GM18909 (cell line): ENCODE data around the gene PPP3CB.
"Not testable (repeated sequence)": the region's sequence is repeated elsewhere in the genome, so short reads cannot be mapped to it uniquely, and the experiment has no call there.

Experiments
- ATAC-seq: cut with Tn5 transposase; IDR thresholded peaks from one replicate; pipeline ENCODE4 v1.9.1; 2021; ENCODE audit warnings: mild to moderate bottlenecking; ENCODE audit not compliant: unreplicated experiment, poor library complexity

PPP3CB gene

GRCh38 chr10:73423309-73423708, 72.5 kb downstream of the PPP3CB start:
- ATAC-seq, result no peak

GRCh38 chr10:73416571-73416970, 79.3 kb downstream of the PPP3CB start:
- no peak for ATAC-seq

GRCh38 chr10:73414230-73414945, 81.4 kb downstream of the PPP3CB start:
- peak; percentile 39 for ATAC-seq

GRCh38 chr10:73413528-73414229, 82.1 kb downstream of the PPP3CB start, which contains the start of gene ANXA7:
Gene ANXA7, minus strand, starts transcription at chr10:73414058. Its CDS starts 13,202 bp downstream, at chr10:73400856.
- peak; percentile 87 for ATAC-seq

GRCh38 chr10:73413108-73413527, 82.7 kb downstream of the PPP3CB start:
- ATAC-seq, result peak; percentile 39

- no peak for ATAC-seq
Measured at GRCh38 chr10:73410897-73411296, 84.9 kb downstream of the PPP3CB start.

GRCh38 chr10:73408978-73409521, 86.8 kb downstream of the PPP3CB start:
- no peak for ATAC-seq

GRCh38 chr10:73408061-73408460, 87.8 kb downstream of the PPP3CB start:
- no peak for ATAC-seq

- ATAC-seq, result no peak
Measured at GRCh38 chr10:73407495-73407894, 88.3 kb downstream of the PPP3CB start.

GRCh38 chr10:73406846-73407245, 89.0 kb downstream of the PPP3CB start:
- ATAC-seq, result no peak

GRCh38 chr10:73405556-73405955, 90.3 kb downstream of the PPP3CB start:
- ATAC-seq, result no peak

GRCh38 chr10:73404690-73405089, 91.1 kb downstream of the PPP3CB start:
- ATAC-seq, result no peak

- ATAC-seq, result no peak
Measured at GRCh38 chr10:73401636-73402035, 94.2 kb downstream of the PPP3CB start.

- ATAC-seq, result no peak
Measured at GRCh38 chr10:73399063-73399462, 96.8 kb downstream of the PPP3CB start.

GRCh38 chr10:73398024-73398423, 97.8 kb downstream of the PPP3CB start:
- ATAC-seq, result no peak

GRCh38 chr10:73394325-73394724, 101.5 kb downstream of the PPP3CB start:
- not testable (repeated sequence) for ATAC-seq

GRCh38 chr10:73388228-73388627, 107.6 kb downstream of the PPP3CB start:
- ATAC-seq, result no peak

GRCh38 chr10:73386583-73386982, 109.2 kb downstream of the PPP3CB start:
- no peak for ATAC-seq
